OCI-LY3 (cell line): ENCODE data around the gene NPC1L1.

Experiments
- H2AFZ ChIP-seq: fragments of 200-600, 300-600 bp; shearing (Covaris generic); 2 replicates; pipeline ENCODE4 v1.6.0; 2014; ENCODE audit warnings: antibody characterized with exemption, low read depth, low read length
- H3K27ac ChIP-seq: fragments of 200-600, 300-600 bp; sonication (generic); 2 replicates; pipeline ENCODE4 v1.5.1; 2014; ENCODE audit warnings: mild to moderate bottlenecking, low read length, moderate library complexity, mixed read lengths
- H3K27me3 ChIP-seq: fragments of 200-600, 300-600 bp; sonication (generic); 2 replicates; pipeline ENCODE4 v1.6.1; 2014; ENCODE audit warnings: low read depth, low read length, mixed read lengths
- H3K36me3 ChIP-seq: fragments of 200-600, 300-600 bp; sonication (generic); replicated peaks from 2 replicates; pipeline ENCODE3; 2014; ENCODE audit warnings: low read depth, low read length, mixed read lengths
- H3K4me1 ChIP-seq: fragments of 300-600, 200-600 bp; sonication (generic); 2 replicates; pipeline ENCODE4 v1.6.1; 2014; ENCODE audit warnings: low read length, mixed read lengths
- H3K4me2 ChIP-seq: fragments of 200-600, 300-600 bp; sonication (generic); 2 replicates; pipeline ENCODE4 v1.6.1; 2014; ENCODE audit warnings: low read length, mixed read lengths
- H3K4me3 ChIP-seq: fragments of 300-600, 200-600 bp; sonication (generic); 2 replicates; pipeline ENCODE4 v1.5.1; 2014; ENCODE audit warnings: antibody characterized with exemption, mild to moderate bottlenecking, low read length, moderate library complexity
- H3K79me2 ChIP-seq: fragments of 300-600, 200-600 bp; shearing (Covaris generic); 2 replicates; pipeline ENCODE4 v1.6.1; 2014; ENCODE audit warnings: mild to moderate bottlenecking, low read length, mixed read lengths
- H3K9ac ChIP-seq: fragments of 300-600, 200-600 bp; shearing (Covaris generic); 2 replicates; pipeline ENCODE4 v1.6.0; 2014; ENCODE audit warnings: mild to moderate bottlenecking, low read length, moderate library complexity
- H3K9me3 ChIP-seq: fragments of 200-600, 300-600 bp; shearing (Covaris generic); 2 replicates; pipeline ENCODE4 v1.6.1; 2014; ENCODE audit warnings: low read length, mixed read lengths; ENCODE audit not compliant: insufficient read depth
- H4K20me1 ChIP-seq: fragments of 200-600, 300-600 bp; sonication (generic); 2 replicates; pipeline ENCODE4 v1.6.1; 2016; ENCODE audit warnings: low read length, mixed read lengths; ENCODE audit not compliant: insufficient read depth
- CTCF ChIP-seq: fragments of 200-600, 300-600 bp; sonication (generic); IDR thresholded peaks from 2 replicates; pipeline ENCODE4 v1.5.1; 2014; ENCODE audit warnings: antibody characterized with exemption, low read length, low read depth
- EZH2phosphoT487 ChIP-seq: fragments of 200-600 bp; shearing (Covaris generic); IDR thresholded peaks from 2 replicates; pipeline ENCODE4 v1.6.1; 2018; ENCODE audit warnings: antibody characterized with exemption, mixed run types, low read depth

Gene NPC1L1

GRCh38 chr7:44482502-44483485 is 58.3 kb downstream of the NPC1L1 start:
- Histone ChIP-seq H3K9ac (no peak overlapping the region), H3K27me3 (no peaks in the 10 kb centered on the region), H3K4me2 (no peak overlapping the region), H3K27ac (no peak overlapping the region), H3K4me1 (no peaks in the 10 kb centered on the region), H3K79me2 (peaks cover 49% of the 10 kb centered on the region), H3K4me3 (no peak overlapping the region), H3K9me3 (peaks cover 5% of the 10 kb centered on the region; the same call in 1 of the 2 replicates), H3K36me3 (peaks cover 73% of the 10 kb centered on the region), H2AFZ (no peak overlapping the region), H4K20me1 (peaks cover 16% of the 10 kb centered on the region)
- TF ChIP-seq CTCF = no peak
- no peak for TF ChIP-seq EZH2phosphoT487

- Histone ChIP-seq H3K27me3 (no peaks in the 10 kb centered on the region), H3K27ac (no peak overlapping the region), H3K4me2 (no peak overlapping the region), H4K20me1 (peaks cover 10% of the 10 kb centered on the region; the same call in 1 of the 2 replicates), H3K4me3 (no peak overlapping the region), H3K36me3 (peaks cover 67% of the 10 kb centered on the region), H2AFZ (no peak overlapping the region), H3K9ac (no peak overlapping the region), H3K79me2 (peaks cover 29% of the 10 kb centered on the region), H3K9me3 (no peaks in the 10 kb centered on the region), H3K4me1 (peaks cover 11% of the 10 kb centered on the region)
- no peak for TF ChIP-seq EZH2phosphoT487
- no peak for TF ChIP-seq CTCF
These were observed 63.2 kb downstream of the NPC1L1 start for GRCh38 chr7:44477938-44478337.

GRCh38 chr7:44477063-44477830 is 63.9 kb downstream of the NPC1L1 start:
- no peak overlapping the region for H3K4me2 ChIP-seq
- H3K27ac ChIP-seq = no peak overlapping the region
- TF ChIP-seq CTCF (peak; percentile 82), EZH2phosphoT487 (no peak)
- H3K36me3 ChIP-seq = peaks cover 62% of the 10 kb centered on the region
- H3K4me3 ChIP-seq = no peak overlapping the region
- H3K9ac ChIP-seq = no peak overlapping the region
- H3K9me3 ChIP-seq = no peaks in the 10 kb centered on the region
- H3K4me1 ChIP-seq = peaks cover 11% of the 10 kb centered on the region
- peaks cover 14% of the 10 kb centered on the region for H4K20me1 ChIP-seq
- no peaks in the 10 kb centered on the region for H3K27me3 ChIP-seq
- no peak overlapping the region for H2AFZ ChIP-seq
- peaks cover 35% of the 10 kb centered on the region for H3K79me2 ChIP-seq

- Histone ChIP-seq H3K4me1 (peaks cover 11% of the 10 kb centered on the region), H3K27ac (no peak overlapping the region), H3K9ac (no peak overlapping the region), H4K20me1 (peaks cover 16% of the 10 kb centered on the region), H3K4me2 (peak overlapping the region; percentile 22; the same call in 1 of the 2 replicates), H3K4me3 (no peak overlapping the region), H2AFZ (no peak overlapping the region), H3K36me3 (peaks cover 59% of the 10 kb centered on the region), H3K79me2 (peaks cover 37% of the 10 kb centered on the region), H3K27me3 (no peaks in the 10 kb centered on the region), H3K9me3 (no peaks in the 10 kb centered on the region)
- TF ChIP-seq CTCF (no peak), EZH2phosphoT487 (no peak)
These were observed 64.8 kb downstream of the NPC1L1 start for GRCh38 chr7:44476313-44476712.
